GM19239 (cell line): ENCODE data around the gene TNK2.
"Not testable (repeated sequence)": the region's sequence is repeated elsewhere in the genome, so short reads cannot be mapped to it uniquely, and the experiment has no call there.

Experiments used
- DNase-seq: peaks from one replicate; pipeline ENCODE4 v3.0.0; 2011; ENCODE audit warnings: low spot score; ENCODE audit not compliant: insufficient read length
- FAIRE-seq: peaks from 2 replicates; lab custom pipeline; 2011; peaks lifted over from hg19 to GRCh38; lab: Jason Lieb, UNC

Gene TNK2

DNA sequence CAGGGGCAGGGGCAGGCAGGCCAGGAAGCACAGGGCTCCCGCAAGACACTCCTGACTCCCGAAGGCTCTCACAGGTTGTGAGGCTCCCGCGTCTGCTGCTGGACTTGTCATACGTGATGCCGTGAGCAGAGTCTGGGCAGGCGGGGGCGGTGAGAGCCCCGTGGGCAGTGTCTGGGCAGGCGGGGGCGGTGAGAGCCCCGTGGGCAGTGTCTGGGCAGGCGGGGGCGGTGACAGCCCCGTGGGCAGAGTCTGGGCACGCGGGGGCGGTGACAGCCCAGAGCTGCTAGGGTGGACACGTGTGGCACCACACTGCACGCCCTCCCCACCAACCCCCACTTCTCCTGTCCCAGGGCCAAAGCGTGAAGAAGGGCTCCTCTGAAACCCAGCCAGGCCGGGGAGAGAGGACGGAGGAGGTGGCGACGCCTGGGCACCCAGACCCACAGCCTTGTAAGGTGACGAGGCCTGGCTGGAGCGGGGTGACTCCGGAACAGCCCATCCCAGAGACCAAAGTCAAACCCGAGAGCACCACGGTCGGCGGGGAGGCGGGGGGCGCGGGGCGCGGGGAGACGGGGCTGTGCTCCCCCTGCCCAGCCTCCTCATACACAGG lies 35.0 kb downstream of the TNK2 start:
- no peak for FAIRE-seq
- no peak for DNase-seq

GRCh38 chr3:195872800-195873199 lies 35.6 kb downstream of the TNK2 start:
- DNase-seq (no peak), FAIRE-seq (no peak)

DNA sequence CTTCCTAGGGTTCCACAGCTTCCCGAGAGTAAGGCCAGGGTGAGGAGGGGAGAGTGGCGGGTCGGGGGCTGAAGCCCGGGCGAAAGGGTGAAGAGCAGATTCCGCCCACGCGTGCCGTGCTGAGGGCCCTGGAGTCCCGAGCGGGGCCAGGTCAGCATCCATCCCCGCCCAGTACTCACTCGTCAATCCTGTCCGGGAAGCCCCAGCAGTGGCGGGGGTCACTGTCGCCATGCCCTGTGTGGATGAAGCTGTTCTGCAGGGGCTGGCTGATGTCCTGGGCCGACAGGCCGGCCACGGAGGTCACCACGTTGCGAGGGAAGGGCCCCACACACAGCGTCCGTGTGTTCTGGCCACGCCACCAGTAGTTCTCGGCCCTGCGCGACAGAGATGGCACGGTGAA lies 36.3 kb downstream of the TNK2 start:
- DNase-seq = no peak
- no peak for FAIRE-seq

DNA sequence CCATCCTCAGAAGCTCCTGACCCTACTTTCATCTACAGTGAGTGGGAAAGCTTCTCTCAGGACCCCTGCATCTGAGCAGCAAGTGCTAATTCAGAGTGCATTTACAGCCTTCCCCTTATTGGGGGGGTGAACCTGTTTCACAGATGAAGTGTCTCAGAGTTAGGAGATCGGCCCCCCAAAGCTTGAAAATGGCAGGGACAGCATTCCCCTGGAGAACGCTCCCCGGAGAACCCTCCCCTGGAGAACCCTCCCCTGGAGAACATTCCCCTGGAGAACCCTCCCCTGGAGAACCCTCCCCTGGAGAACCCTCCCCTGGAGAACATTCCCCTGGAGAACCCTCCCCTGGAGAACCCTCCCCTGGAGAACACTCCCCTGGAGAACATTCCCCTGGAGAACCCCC lies 36.7 kb downstream of the TNK2 start:
- DNase-seq, FAIRE-seq: not testable (repeated sequence)

- DNase-seq = no peak
Observed at GRCh38 chr3:195870937-195871336, 37.4 kb downstream of the TNK2 start.

DNA sequence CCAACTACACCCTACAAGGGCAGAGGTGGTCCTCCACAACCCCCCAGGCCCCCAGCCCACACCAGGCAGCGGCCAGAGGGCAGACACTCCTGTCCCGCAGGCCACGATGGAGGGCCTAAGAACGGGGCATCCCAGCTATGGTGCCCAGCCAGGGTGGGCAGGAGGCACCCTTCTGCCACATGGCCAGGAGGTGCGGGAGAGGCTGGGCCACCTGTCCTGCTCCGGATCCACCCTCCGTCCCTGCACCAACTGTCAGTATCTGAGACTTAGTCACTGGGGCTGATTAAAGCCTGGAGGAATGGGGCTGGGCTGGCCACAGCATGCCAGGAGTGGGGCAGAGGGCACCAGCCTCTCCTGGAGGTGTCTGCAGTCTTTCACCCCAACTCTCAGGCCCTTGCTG lies 37.9 kb downstream of the TNK2 start:
- no peak for FAIRE-seq
- DNase-seq = no peak

More at GRCh38 chr3:195870937-195871336, 37.4 kb downstream of the TNK2 start:
- no peak for FAIRE-seq

DNA sequence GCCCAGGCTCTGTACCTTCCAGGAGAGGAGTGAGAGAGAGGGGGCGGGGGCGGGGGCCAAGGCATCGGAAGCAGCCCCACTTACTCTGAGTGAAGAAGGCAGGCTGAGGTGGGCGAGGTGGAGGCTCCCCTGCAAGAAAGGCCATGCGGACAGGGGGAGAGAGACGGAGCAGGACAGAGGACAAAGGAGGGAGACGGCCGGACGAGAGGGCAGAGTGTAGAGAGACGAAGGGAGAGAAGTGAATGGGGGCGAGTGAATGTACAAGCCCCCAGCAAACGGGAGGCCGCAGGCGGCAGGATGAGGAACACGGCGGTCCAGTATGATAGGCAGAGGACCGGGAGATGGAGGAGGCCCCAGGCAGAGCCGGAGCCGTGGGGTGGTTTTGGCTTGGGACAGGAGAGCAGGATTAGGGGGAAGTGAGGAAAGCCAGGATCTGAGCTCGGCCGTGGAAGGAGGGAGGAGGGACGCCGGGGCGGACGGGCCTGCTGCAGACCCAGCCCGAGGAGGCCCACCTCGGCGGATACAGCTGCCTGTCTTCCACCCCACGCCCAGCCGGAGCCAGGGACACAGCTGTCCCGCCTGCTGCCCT lies 38.8 kb downstream of the TNK2 start:
- no peak for DNase-seq
- no peak for FAIRE-seq

DNA sequence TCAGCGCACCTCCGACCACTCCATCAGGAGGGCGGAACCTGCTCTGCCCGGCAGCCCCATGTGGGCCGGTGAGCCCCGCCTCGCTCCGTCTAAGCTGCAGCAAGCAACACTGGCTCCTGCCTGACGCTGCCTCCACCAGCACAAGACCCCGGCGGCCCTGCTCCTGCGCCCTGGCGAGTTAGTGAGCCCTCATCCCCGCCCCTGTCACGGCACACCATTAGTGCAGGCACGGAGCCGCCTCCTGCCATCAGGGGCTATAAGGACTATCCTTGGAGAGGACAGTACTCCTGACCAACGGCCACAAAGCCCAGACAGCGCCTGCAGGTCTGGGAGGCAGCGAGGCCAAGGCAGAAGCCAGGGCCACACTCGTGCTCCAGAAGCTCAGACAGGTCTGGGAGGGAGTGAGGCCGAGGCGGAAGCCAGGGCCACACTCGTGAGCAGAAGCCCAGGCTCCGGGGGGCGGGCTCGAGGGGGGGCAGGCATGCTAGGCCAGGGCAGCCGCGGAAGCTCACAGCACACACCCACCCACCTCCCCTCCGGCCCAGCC lies 39.4 kb downstream of the TNK2 start:
- DNase-seq (no peak), FAIRE-seq (no peak)

DNA sequence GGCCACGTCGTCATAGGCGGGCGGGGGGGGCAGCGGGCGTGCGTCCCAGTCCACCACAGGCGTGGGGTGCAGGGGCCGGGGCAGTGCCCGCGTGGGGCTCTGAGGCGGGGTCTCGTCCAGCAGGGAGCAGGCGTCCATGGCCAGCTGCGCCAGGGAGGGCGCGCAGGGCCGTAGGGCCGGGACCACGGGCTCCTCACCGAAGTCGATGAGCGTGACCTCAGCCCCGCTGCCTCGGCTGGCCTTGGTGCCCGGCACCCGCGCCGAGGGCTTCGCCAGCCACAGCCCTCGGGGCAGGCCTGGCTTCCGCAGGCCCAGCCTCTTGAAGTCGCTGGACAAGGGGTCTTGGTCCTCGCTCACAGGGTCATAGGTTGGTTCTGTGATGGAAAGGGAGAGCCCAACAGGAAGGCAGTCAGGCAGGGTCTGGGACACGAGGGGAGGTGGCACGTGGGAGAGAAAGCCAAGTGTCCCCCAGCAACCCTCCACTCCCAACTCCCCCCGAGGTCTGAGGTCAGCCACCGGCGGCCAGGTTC lies 40.0 kb downstream of the TNK2 start:
- no peak for FAIRE-seq

DNA sequence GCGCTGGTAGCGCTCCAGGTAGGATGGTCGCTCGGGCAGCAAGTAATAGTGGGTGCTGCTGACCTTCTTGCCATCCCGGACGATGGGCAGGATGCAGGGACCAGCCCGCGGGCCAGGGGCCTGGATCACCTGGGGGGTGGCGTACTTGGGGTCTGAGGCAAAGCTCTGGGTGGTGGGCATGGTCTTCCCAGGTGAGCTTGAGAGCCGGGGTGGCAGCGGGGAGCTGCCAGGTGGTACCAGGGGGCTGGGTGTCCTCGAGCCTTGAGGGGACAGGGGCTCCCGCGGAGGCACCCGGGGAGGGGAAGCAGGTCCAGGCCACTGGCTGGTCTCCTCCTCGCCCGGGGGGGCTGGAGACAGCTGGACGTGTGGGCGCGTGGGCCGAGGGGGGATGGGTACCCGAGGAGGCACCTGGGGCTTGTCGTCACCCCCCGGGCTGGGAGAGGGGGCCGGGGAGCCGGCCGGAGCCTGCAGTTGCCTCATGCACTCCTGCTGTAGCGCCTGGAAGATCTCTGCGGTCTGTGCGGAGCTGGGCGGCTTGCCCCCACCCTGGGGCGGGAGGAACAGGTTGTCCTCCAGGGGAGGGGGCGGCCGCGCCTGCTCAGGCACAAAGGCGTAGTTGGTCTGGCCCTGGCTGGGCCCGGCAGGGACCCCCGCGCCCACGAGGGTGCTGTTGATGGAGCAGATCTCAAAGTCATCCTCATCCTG lies 40.6 kb downstream of the TNK2 start:
- DNase-seq = no peak
- no peak for FAIRE-seq

More for the DNA sequence above, 40.0 kb downstream of the TNK2 start:
- no peak for DNase-seq

DNA sequence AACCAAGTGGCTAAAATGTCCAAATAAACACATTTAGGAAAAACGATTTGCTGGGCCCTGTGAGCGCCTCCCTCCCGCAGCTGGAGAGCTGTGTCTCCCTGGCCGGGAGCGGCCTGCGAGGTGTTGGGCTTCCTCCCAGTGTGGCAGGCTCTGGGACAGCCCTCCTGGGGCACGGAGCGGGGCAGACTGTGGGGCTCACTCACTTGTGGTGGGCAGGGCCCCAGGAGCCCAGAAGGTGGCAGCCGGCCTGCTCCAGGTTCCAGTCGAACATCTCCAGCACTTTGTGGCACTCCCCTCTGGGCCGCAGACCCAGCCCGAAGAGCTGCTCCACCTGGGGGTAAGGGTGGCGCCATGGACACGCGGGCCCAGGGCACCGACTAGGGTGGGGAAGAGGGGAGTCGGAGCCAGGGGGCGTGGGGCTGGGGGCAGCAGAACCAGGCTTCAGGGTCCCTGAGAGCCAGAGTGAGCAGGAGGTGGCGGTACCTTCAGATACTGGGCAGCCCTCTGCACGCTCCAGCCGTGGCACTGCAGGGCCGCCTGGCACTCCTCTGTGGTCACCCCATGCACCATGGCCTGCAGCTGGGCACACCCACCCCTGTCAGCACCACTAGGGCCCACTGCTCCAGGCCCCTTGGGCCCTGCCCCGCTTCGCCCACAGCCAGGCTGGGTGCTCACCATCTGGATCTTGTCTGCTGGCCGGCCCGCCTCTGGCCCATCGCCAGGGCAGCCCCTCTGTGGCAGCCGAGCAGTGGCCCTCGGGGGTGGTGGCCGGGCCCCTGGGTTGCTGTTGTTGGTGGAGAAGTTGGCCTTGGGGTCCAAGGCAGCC lies 41.5 kb downstream of the TNK2 start:
- FAIRE-seq (no peak), DNase-seq (no peak)

GRCh38 chr3:195865752-195866151 lies 42.6 kb downstream of the TNK2 start:
- FAIRE-seq (no peak), DNase-seq (no peak)

DNA sequence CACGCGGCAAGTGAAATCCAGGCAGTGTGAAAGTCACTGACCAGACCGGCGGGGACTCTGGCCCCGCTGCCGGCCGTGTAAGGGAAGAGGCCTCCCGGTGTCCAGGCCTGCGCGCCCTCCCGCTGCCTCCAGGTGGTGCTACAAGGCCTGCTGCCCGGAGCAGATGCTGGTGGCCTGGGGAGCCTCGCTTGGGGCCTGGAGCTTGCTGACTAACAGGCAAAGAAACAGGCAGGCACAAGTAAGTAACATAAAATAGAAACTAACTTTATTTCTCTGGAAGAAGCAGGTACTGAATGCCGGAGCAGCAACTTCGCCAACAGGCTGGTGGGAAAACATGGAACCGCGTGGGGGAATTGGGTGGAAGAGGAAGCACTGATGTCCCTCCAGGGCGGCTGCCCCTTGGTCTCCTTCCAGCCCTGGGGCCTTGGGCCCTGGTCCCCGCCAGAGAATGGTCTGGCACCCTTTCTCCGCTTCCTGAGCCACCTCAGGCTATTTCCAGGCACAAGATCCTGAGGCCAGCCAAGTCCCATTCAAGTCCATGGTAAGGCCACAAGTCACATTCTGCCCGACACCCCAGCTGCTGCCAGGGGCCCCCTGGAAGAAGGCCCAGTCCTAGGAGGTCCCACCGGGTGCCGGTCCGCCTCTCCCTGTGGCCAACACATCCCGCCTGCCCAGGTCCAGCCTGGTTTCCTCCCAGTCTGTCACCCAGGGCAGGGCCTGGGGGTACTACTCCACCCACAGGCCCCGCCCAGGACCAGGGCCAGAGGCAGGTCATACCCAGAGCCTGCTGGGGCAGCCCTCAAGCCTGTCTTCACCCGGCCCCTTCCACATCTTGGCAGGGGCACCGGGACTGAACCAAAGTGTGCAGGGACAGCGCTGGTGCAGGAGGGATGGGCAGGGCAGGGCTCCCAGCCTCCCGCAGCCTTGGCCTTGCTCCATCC lies 45.0 kb downstream of the TNK2 start:
- peak; percentile 61 for DNase-seq
- FAIRE-seq = no peak

DNA sequence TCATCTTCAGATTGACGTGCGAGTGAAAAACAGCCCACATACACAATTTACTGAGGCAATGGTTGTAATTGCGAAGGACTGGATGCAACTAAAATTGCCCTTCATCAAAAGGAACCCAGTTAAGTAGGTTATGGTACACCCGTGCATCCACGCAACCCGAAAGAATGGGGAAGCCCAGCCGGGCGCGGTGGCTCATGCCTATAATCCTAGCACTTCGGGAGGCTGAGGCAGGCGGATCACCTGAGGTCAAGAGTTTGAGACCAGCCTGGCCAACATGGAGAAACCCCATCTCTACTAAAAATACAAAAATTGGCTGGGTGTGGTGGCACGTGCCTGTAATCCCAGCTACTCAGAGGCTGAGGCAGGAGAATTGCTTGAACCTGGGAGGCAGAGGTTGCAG lies 46.0 kb downstream of the TNK2 start:
- not testable (repeated sequence) for DNase-seq, FAIRE-seq

DNA sequence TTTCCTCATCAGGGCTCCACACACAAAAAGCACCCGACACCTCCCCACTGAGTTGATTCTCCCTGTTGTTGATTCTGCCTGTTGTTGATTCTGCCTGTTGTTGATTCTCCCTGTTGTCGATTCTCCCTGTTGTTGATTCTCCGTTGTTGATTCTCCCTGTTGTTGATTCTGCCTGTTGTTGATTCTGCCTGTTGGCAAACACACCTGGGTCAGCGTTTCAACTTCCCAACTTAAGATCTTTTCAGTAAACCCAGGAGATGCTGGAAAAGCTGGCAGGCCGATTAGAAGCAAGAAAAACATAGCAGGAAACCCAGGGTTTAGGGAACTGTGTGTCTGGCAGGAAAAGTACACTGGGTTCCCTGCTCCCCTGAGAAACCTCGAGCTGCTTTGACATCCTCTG lies 47.9 kb downstream of the TNK2 start:
- FAIRE-seq (no peak), DNase-seq (no peak)

- DNase-seq (no peak), FAIRE-seq (no peak)
Observed at GRCh38 chr3:195859846-195860411, 48.4 kb downstream of the TNK2 start.

DNA sequence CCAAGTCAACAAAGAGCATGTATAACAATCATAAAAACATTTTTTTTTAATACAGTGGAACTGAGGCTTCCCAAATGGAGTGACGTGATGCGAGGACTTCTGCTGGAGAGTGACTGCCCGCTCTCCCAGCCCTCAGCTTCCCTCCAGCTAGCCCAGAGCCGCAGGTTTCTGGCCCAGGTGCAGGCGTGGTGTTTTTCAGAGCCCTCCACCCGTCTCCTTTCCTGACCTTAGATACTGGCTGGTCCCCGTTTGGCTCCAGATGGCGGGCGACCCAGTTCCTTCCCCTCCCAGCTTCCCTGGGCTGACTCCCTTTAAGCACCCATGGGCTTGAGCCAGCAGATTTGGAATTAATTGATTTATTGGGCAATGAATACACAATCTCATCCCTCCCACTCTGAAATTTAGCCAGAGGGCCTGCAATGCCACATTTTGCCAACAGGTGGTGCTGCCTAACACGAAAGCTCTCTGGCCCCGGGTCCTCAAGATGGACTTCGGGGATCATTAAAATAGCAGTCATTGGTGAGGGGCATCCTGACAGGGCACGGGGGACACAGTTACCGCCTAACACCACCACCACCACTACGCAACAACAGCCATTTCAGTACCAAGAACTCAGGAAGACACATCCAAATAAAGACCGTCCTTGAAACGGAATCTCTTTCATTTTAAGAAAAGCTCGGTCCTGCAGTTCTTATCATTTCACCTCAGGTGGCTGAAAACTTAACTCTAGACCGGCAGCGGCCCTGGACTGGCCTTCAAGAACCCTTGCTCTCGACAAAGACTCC lies 49.1 kb downstream of the TNK2 start:
- peak; percentile 83 for DNase-seq
- no peak for FAIRE-seq

DNA sequence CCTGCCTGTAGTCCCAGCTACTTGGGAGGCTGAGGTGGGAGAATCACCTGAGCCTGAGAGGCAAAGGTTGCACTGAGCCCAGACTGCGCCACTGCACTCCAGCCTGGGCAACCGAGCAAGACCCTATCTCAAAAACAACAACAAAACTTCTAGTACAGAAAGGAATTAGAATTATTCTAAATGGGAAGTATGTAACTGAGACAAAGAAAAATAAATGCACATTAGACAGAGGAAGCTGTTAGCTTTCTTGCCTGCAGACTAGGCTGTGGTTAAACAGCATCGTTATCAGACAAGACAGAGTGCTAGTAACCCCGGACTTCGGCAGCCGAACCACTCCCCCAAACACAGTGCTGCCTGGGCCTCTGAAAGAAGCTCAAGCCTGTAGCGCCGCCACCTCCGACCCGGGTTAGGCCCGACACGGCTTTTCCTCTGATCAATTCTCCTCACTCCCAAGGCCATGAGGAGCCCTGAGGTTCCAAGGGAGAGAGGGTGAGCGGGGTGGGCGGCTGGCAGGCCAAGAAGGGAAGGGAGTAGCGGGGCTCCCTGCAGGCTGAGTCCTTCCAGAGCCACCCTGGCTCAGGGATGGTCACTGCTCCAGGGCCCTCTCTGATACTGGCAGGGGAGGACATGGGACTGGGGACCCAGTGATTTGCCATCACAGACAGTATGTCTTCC lies 51.8 kb downstream of the TNK2 start:
- no peak for DNase-seq
- FAIRE-seq = no peak
